Measurements from ENCODE around the gene HID1. TPM values are rescaled to one million over a fixed set of nuclear protein-coding genes. Genes with fewer than 3 reads are reported as not detected.

HID1 gene
- total RNA-seq, 1 experiment from 2014 or later, result 0.60 TPM

Other genes with a start within 250 kb of the HID1 start
- not detected in 2 replicates for gene RAB37, start 235.5 kb downstream of the HID1 start, total RNA-seq (2014; rRNA removed; shearing (Covaris generic))
- gene NHERF1, start 224.1 kb downstream of the HID1 start, total RNA-seq (2014; rRNA removed; shearing (Covaris generic)), result 15.0 TPM in 2 replicates
- gene NAT9, start 196.4 kb downstream of the HID1 start, total RNA-seq (2014; rRNA removed; shearing (Covaris generic)), result 11.4 and 12.1 TPM in 2 replicates
- not detected in 2 replicates for gene GRIN2C, start 112.9 kb downstream of the HID1 start, total RNA-seq (2014; rRNA removed; shearing (Covaris generic))
- gene FDXR, start 99.8 kb downstream of the HID1 start, total RNA-seq (2014; rRNA removed; shearing (Covaris generic)), result 3.4 and 6.1 TPM in 2 replicates
- not detected in 2 replicates for gene FADS6, start 79.1 kb downstream of the HID1 start, total RNA-seq (2014; rRNA removed; shearing (Covaris generic))
- gene USH1G, start 49.5 kb downstream of the HID1 start, total RNA-seq (2014; rRNA removed; shearing (Covaris generic)), result not detected in 2 replicates
- not detected in 2 replicates for gene OTOP2, start 48.5 kb downstream of the HID1 start, total RNA-seq (2014; rRNA removed; shearing (Covaris generic))
- not detected in 2 replicates for gene OTOP3, start 36.9 kb downstream of the HID1 start, total RNA-seq (2014; rRNA removed; shearing (Covaris generic))
- 8.4 and 8.9 TPM in 2 replicates for gene CDR2L, start 14.9 kb upstream of the HID1 start, total RNA-seq (2014; rRNA removed; shearing (Covaris generic))
- gene MRPL58, start 39.9 kb upstream of the HID1 start, total RNA-seq (2014; rRNA removed; shearing (Covaris generic)), result 48.8 and 69.0 TPM in 2 replicates
- gene ATP5PD, start 74.2 kb upstream of the HID1 start, total RNA-seq (2014; rRNA removed; shearing (Covaris generic)), result 369 and 413 TPM in 2 replicates
- 11.8 and 13.5 TPM in 2 replicates for gene KCTD2, start 74.5 kb upstream of the HID1 start, total RNA-seq (2014; rRNA removed; shearing (Covaris generic))
- gene SLC16A5, start 115.2 kb upstream of the HID1 start, total RNA-seq (2014; rRNA removed; shearing (Covaris generic)), result 6.6 and 8.8 TPM in 2 replicates
- gene ARMC7, start 137.2 kb upstream of the HID1 start, total RNA-seq (2014; rRNA removed; shearing (Covaris generic)), result 3.7 and 4.3 TPM in 2 replicates
- gene NT5C, start 159.0 kb upstream of the HID1 start, total RNA-seq (2014; rRNA removed; shearing (Covaris generic)), result 78.1 and 78.9 TPM in 2 replicates
- 281 and 336 TPM in 2 replicates for gene JPT1, start 181.8 kb upstream of the HID1 start, total RNA-seq (2014; rRNA removed; shearing (Covaris generic))
- gene SUMO2, start 210.2 kb upstream of the HID1 start, total RNA-seq (2014; rRNA removed; shearing (Covaris generic)), result 128 and 141 TPM in 2 replicates
- gene NUP85, start 232.9 kb upstream of the HID1 start, total RNA-seq (2014; rRNA removed; shearing (Covaris generic)), result 58.0 and 62.7 TPM in 2 replicates